ENCODE measurements around the gene EIF3C. TPM values are rescaled to one million over a fixed set of nuclear protein-coding genes. Genes with fewer than 3 reads are reported as not detected.
"Not testable (repeated sequence)": the region's sequence is repeated elsewhere in the genome, so short reads cannot be mapped to it uniquely, and the experiment has no call there.

Gene EIF3C
- total RNA-seq, 1 donor from 2014 or later, result 178 TPM

- not testable (repeated sequence) for DNase-seq (ENCODE audit: low read depth)
Observed at GRCh38 chr16:28746618-28747350, 35.5 kb downstream of the EIF3C start.

GRCh38 chr16:28749997-28750465 lies 38.8 kb downstream of the EIF3C start:
- not testable (repeated sequence) for DNase-seq (ENCODE audit: low read depth); H3K4me3 ChIP-seq (ENCODE audit: low read depth, low read length)

More at GRCh38 chr16:28746618-28747350, 35.5 kb downstream of the EIF3C start:
- not testable (repeated sequence) for H3K4me3 ChIP-seq (ENCODE audit: low read depth, low read length)

GRCh38 chr16:28750469-28751067 lies 39.3 kb downstream of the EIF3C start:
- DNase-seq (ENCODE audit: low read depth); H3K4me3 ChIP-seq (ENCODE audit: low read depth, low read length): not testable (repeated sequence)

GRCh38 chr16:28751487-28751886 lies 40.2 kb downstream of the EIF3C start, which contains the start of gene NPIPB9:
Gene NPIPB9 (plus strand): TSS chr16:28751787.
- DNase-seq (ENCODE audit: low read depth); H3K4me3 ChIP-seq (ENCODE audit: low read depth, low read length): not testable (repeated sequence)

- not testable (repeated sequence) for DNase-seq (ENCODE audit: low read depth); H3K4me3 ChIP-seq (ENCODE audit: low read depth, low read length)
Observed at GRCh38 chr16:28781697-28782096, 70.4 kb downstream of the EIF3C start.

GRCh38 chr16:28782357-28782756 lies 71.1 kb downstream of the EIF3C start:
- H3K4me3 ChIP-seq (ENCODE audit: low read depth, low read length); DNase-seq (ENCODE audit: low read depth): not testable (repeated sequence)

Other genes with a start within 250 kb of the EIF3C start
- gene NPIPB7, start 239.1 kb upstream of the EIF3C start, total RNA-seq, result not detected in 2 replicates
- gene CLN3, start 219.4 kb upstream of the EIF3C start, total RNA-seq, result 15.5 and 16.0 TPM in 2 replicates
- gene APOBR, start 216.8 kb upstream of the EIF3C start, total RNA-seq, result not detected in 2 replicates
- not detected in 2 replicates for gene IL27, start 204.6 kb upstream of the EIF3C start, total RNA-seq
- not detected in 2 replicates for gene NUPR1, start 172.5 kb upstream of the EIF3C start, total RNA-seq
- 17.4 and 18.7 TPM in 2 replicates for gene SGF29, start 157.5 kb upstream of the EIF3C start, total RNA-seq
- gene SULT1A2, start 114.4 kb upstream of the EIF3C start, total RNA-seq, result 0.17 TPM in 1 of 2 replicates, not detected in the other
- 0.72 and 8.6 TPM in 2 replicates for gene SULT1A1, start 101.4 kb upstream of the EIF3C start, total RNA-seq
- gene NPIPB8, start 73.4 kb upstream of the EIF3C start, total RNA-seq, result not detected in 2 replicates
- not detected in 2 replicates for gene NPIPB9, start 40.3 kb downstream of the EIF3C start, total RNA-seq
- 51.1 and 79.0 TPM in 2 replicates for gene ATXN2L, start 111.5 kb downstream of the EIF3C start, total RNA-seq
- 174 and 250 TPM in 2 replicates for gene TUFM, start 134.9 kb downstream of the EIF3C start, total RNA-seq
- gene SH2B1, start 152.4 kb downstream of the EIF3C start, total RNA-seq, result 22.4 and 23.4 TPM in 2 replicates
- 0.14 and 0.92 TPM in 2 replicates for gene ATP2A1, start 167.0 kb downstream of the EIF3C start, total RNA-seq
- 35.2 and 40.8 TPM in 2 replicates for gene RABEP2, start 213.8 kb downstream of the EIF3C start, total RNA-seq
- 0.07 TPM in 1 of 2 replicates, not detected in the other for gene CD19, start 220.5 kb downstream of the EIF3C start, total RNA-seq
- gene NFATC2IP, start 239.5 kb downstream of the EIF3C start, total RNA-seq, result 24.7 and 35.1 TPM in 2 replicates

Data from epithelial cell of proximal tubule (primary cell).